ENCODE measurements around the gene PRDM15.

- no peak for TF ChIP-seq EZH2 (IDR thresholded peaks at IDR 0.05)
- TF ChIP-seq ATF3 (IDR thresholded peaks at IDR 0.05) = no peak
- no peak for TF ChIP-seq CTCF (IDR thresholded peaks at IDR 0.05 in 2 of 3, conservative IDR thresholded peaks at IDR 0.05 in 1 of 3; ENCODE audit: borderline replicate concordance in 1 of 3, insufficient read depth in 1 of 3, low read depth in 2 of 3, low read length in 2 of 3)
- no peak for TF ChIP-seq SIN3A (IDR thresholded peaks at IDR 0.05; ENCODE audit: low read depth)
Observed at GRCh38 chr21:41869771-41870170, 9.4 kb downstream of the PRDM15 start.
